Gastrocnemius medialis (tissue), 4 donors: ENCODE results near the gene ENTPD6.
"Not testable (repeated sequence)": the region's sequence is repeated elsewhere in the genome, so short reads cannot be mapped to it uniquely, and the experiment has no call there.

Experiments
- POLR2A ChIP-seq, 2 donors: fragments of 450-650 bp; IDR thresholded peaks; one replicate each; pipeline ENCODE4 v1.6.1; 2017; ENCODE audit warnings: antibody characterized with exemption in 2 of 2, mild to moderate bottlenecking in 2 of 2, moderate library complexity in 2 of 2
- TF ChIP-seq, protein P1 (sequence below), 5 experiments: fragments of 450-650 bp in 3 of 5; fragments of 200-600 bp in 2 of 5; sonication (generic) in 2 of 5; IDR thresholded peaks in 4 of 5; conservative IDR thresholded peaks in 1 of 5; 1 replicate in 4 of 5; 2 replicates in 1 of 5; pipeline ENCODE4 v1.5.1; 2016 to 2019; ENCODE audit warnings: antibody characterized with exemption in 5 of 5, mild to moderate bottlenecking in 3 of 5, moderate library complexity in 3 of 5

DNA sequence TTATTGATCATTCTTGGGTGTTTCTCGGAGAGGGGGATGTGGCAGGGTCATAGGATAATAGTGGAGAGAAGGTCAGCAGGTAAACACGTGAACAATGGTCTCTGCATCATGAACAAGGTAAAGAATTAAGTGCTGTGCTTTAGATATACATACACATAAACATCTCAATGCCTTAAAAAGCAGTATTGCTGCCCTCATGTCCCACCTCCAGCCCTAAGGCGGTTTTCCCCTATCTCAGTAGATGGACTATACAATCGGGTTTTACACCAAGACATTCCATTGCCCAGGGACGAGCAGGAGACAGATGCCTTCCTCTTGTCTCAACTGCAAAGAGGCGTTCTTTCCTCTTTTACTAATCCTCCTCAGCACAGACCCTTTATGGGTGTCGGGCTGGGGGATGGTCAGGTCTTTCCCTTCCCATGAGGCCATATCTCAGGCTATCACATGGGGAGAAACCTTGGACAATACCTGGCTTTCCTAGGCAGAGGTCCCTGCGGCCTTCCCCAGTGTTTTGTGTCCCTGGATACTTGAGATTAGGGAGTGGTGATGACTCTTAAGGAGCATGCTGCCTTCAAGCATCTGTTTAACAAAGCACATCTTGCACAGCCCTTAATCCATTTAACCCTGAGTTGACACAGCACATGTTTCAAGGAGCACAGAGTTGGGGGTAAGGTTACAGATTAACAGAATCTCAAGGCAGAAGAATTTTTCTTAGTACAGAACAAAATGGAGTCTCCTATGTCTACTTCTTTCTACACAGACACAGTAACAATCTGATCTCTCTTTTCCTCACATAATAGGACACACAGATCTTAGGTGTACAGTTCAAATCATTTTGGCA, 38.7 kb downstream of the ENTPD6 start:
- TF ChIP-seq, protein P1, sequence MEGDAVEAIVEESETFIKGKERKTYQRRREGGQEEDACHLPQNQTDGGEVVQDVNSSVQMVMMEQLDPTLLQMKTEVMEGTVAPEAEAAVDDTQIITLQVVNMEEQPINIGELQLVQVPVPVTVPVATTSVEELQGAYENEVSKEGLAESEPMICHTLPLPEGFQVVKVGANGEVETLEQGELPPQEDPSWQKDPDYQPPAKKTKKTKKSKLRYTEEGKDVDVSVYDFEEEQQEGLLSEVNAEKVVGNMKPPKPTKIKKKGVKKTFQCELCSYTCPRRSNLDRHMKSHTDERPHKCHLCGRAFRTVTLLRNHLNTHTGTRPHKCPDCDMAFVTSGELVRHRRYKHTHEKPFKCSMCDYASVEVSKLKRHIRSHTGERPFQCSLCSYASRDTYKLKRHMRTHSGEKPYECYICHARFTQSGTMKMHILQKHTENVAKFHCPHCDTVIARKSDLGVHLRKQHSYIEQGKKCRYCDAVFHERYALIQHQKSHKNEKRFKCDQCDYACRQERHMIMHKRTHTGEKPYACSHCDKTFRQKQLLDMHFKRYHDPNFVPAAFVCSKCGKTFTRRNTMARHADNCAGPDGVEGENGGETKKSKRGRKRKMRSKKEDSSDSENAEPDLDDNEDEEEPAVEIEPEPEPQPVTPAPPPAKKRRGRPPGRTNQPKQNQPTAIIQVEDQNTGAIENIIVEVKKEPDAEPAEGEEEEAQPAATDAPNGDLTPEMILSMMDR (IDR thresholded peaks at IDR 0.05 in 4 of 5, conservative IDR thresholded peaks at IDR 0.05 in 1 of 5) = not testable (repeated sequence)
- not testable (repeated sequence) for TF ChIP-seq POLR2A (IDR thresholded peaks at IDR 0.05)
